H7 (cell line): ENCODE measurements around the gene GDF11. TPM values are rescaled to one million over a fixed set of nuclear protein-coding genes. Genes with fewer than 3 reads are reported as not detected.
A peak's percentile ranks its signal among the peaks of the same experiment; 100 is the strongest.

ENCODE experiments used
- DNase-seq: peaks from one replicate; pipeline ENCODE4 v3.0.0; 2012
- H3K27me3 ChIP-seq: 2 replicates; pipeline ENCODE4 v1.6.0; 2011; ENCODE audit warnings: mild to moderate bottlenecking, low read length; ENCODE audit not compliant: control insufficient read depth, insufficient read depth
- H3K36me3 ChIP-seq: replicated peaks from 2 replicates; pipeline ENCODE4 v1.5.1; 2011; ENCODE audit warnings: low read length; ENCODE audit not compliant: control insufficient read depth, insufficient read depth
- H3K4me3 ChIP-seq: 2 replicates; pipeline ENCODE4 v1.5.1; 2011; ENCODE audit warnings: low read depth, mild to moderate bottlenecking, control low read depth, low read length, moderate library complexity; ENCODE audit not compliant: insufficient read depth
- total RNA-seq: library from RNA; depleted of rRNA; stranded (reverse); fragments of >200 nt; shearing (Covaris generic); gene quantifications from 2 replicates; pipeline ENCODE4 v1.2.3, GENCODE V29; 2014

Gene GDF11
- total RNA-seq, 1 experiment from 2014 or later: 11.1 TPM

- DNase-seq: no peak
- Histone ChIP-seq H3K4me3 (no peak overlapping the region), H3K36me3 (no peaks in the 10 kb centered on the region; the same call in none of the 2 replicates), H3K27me3 (peaks cover 4% of the 10 kb centered on the region; the same call in 1 of the 2 replicates)
Observed at GRCh38 chr12:55703288-55703687, 39.6 kb upstream of the GDF11 start.

GRCh38 chr12:55703901-55704761 is 38.8 kb upstream of the GDF11 start:
- peaks cover 4% of the 10 kb centered on the region; the same call in 1 of the 2 replicates for H3K27me3 ChIP-seq
- no peaks in the 10 kb centered on the region; the same call in 1 of the 2 replicates for H3K36me3 ChIP-seq
- no peak overlapping the region for H3K4me3 ChIP-seq
- DNase-seq: no peak

GRCh38 chr12:55704824-55705718 is 37.9 kb upstream of the GDF11 start:
- H3K4me3 ChIP-seq: no peak overlapping the region
- no peak for DNase-seq
- peaks cover 6% of the 10 kb centered on the region; the same call in 1 of the 2 replicates for H3K27me3 ChIP-seq
- no peaks in the 10 kb centered on the region; the same call in 1 of the 2 replicates for H3K36me3 ChIP-seq

- DNase-seq: peak; percentile 92
- Histone ChIP-seq H3K4me3 (no peak overlapping the region), H3K36me3 (no peaks in the 10 kb centered on the region; the same call in 1 of the 2 replicates), H3K27me3 (peaks cover 6% of the 10 kb centered on the region; the same call in 1 of the 2 replicates)
Observed at GRCh38 chr12:55705782-55706402, 37.0 kb upstream of the GDF11 start.

- no peak for DNase-seq
- no peaks in the 10 kb centered on the region for H3K36me3 ChIP-seq
- H3K4me3 ChIP-seq: peak overlapping the region; percentile 95
- H3K27me3 ChIP-seq: peaks cover 6% of the 10 kb centered on the region; the same call in 1 of the 2 replicates
Observed at GRCh38 chr12:55706568-55707218, 36.2 kb upstream of the GDF11 start.

GRCh38 chr12:55707219-55707671 is 35.7 kb upstream of the GDF11 start:
- Histone ChIP-seq H3K36me3 (no peaks in the 10 kb centered on the region), H3K27me3 (peaks cover 9% of the 10 kb centered on the region; the same call in 1 of the 2 replicates), H3K4me3 (peak overlapping the region; percentile 95)
- no peak for DNase-seq

- no peaks in the 10 kb centered on the region for H3K36me3 ChIP-seq
- peak; percentile 100 for DNase-seq
- H3K4me3 ChIP-seq: peak within 1 kb of the TSS; percentile 95
- peaks cover 11% of the 10 kb centered on the region; the same call in 1 of the 2 replicates for H3K27me3 ChIP-seq
Observed at GRCh38 chr12:55707841-55708694, 34.9 kb upstream of the GDF11 start, which contains the start of gene ITGA7. Gene ITGA7, minus strand, starts transcription at chr12:55707904. Its CDS starts 222 bp downstream, at chr12:55707682.

GRCh38 chr12:55708695-55709233 is 34.2 kb upstream of the GDF11 start:
- Histone ChIP-seq H3K27me3 (peaks cover 11% of the 10 kb centered on the region; the same call in 1 of the 2 replicates), H3K4me3 (peak overlapping the region; percentile 95), H3K36me3 (no peaks in the 10 kb centered on the region)
- DNase-seq: no peak

GRCh38 chr12:55711786-55712553 is 31.0 kb upstream of the GDF11 start:
- H3K27me3 ChIP-seq: peaks cover 8% of the 10 kb centered on the region; the same call in 1 of the 2 replicates
- DNase-seq: no peak
- H3K4me3 ChIP-seq: no peak overlapping the region
- H3K36me3 ChIP-seq: no peaks in the 10 kb centered on the region

GRCh38 chr12:55712700-55713415 is 30.1 kb upstream of the GDF11 start:
- H3K36me3 ChIP-seq: no peaks in the 10 kb centered on the region
- H3K27me3 ChIP-seq: peaks cover 7% of the 10 kb centered on the region; the same call in 1 of the 2 replicates
- no peak overlapping the region for H3K4me3 ChIP-seq
- DNase-seq: no peak

GRCh38 chr12:55713721-55714120 is 29.2 kb upstream of the GDF11 start:
- peaks cover 7% of the 10 kb centered on the region; the same call in 1 of the 2 replicates for H3K27me3 ChIP-seq
- no peak for DNase-seq
- no peaks in the 10 kb centered on the region for H3K36me3 ChIP-seq
- H3K4me3 ChIP-seq: no peak overlapping the region
